HG03439 (cell line): ENCODE data around the gene KCNH1.

Experiments used
- ATAC-seq: cut with Tn5 transposase; IDR thresholded peaks from one replicate; pipeline ENCODE4 v1.9.1; 2021; ENCODE audit warnings: mild to moderate bottlenecking, moderate library complexity; ENCODE audit not compliant: unreplicated experiment

KCNH1 gene

DNA sequence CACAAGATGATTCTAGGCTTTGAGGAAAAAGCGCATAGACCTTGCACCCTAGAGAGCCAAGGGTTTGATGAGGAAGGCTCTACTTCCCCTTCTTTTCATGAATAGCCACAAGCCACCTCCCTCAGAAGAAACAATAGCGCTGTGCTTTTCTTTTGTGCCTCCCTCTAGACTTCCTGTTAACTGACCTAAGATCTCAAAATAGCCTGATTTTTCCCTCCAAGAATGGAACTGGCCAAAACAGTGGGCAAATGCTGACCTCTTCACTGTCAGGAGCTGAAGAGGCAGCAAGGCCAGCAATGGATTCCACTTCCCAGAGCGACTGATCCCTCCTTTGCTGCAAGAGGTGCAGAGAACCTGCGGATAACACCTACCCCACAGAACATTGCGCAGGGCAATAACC lies 362.8 kb downstream of the KCNH1 start:
- no peak for ATAC-seq

DNA sequence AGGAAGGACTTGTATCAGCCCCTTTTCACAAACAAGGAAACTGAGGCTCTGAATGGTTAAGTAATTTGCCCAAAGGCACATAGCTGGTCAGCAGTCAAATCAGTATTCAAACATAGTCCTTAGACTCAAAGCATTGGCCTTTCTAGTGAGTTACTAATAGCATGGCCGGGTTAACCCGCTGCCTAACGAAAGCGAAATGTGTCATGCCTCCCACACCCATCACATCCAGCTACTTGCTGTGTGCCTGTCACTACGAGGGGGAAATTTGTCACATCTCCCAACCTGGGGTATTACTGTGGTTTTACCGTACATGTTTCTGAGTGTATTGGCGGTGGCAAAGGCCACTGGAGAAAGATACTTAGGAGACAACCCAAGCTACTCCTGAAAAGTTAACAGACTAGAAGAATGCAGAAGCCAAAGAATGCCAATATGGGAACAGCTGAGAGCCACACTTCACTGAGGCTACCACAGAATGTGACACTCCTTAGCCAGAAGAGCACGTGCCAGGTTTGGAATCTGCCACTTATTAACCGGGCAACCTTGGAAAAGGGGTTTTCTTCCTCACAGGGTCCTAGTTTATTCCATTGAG lies 363.5 kb downstream of the KCNH1 start:
- ATAC-seq = no peak

DNA sequence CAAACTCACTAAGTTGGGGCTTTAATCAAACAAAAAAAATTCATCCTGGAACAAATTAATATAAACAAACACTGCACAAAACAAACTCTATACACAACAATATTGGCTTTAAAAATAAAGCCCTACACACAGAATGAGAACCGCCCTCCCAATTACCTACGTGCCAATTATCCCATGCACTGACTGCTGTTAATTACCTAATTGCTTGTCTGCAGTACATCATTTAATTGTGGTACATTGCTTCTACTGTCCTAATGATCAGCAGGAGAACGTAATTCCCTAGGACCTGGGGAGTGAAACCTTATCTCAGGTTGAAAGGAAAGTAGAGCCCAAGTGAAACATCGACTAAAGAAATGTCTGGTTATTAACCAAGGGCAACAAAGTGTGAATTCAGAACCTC lies 364.5 kb downstream of the KCNH1 start:
- no peak for ATAC-seq

DNA sequence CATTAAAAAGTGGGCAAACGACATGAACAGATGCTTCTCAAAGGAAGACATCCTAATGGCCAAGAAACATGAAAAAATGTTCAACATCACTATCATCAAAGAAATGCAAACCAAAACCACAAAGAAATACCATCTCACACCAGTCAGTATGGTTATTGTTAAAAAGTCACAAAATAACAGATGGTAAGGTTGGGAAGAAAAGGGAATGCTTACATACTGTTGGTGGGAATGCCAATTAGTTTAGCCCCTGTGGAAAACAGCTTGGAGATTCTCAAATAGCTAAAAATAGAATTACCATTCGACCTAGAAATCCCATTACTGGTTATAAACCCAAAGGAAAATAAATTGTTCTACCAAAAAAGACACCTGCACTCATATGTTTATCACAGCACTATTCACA lies 369.4 kb downstream of the KCNH1 start:
- no peak for ATAC-seq

DNA sequence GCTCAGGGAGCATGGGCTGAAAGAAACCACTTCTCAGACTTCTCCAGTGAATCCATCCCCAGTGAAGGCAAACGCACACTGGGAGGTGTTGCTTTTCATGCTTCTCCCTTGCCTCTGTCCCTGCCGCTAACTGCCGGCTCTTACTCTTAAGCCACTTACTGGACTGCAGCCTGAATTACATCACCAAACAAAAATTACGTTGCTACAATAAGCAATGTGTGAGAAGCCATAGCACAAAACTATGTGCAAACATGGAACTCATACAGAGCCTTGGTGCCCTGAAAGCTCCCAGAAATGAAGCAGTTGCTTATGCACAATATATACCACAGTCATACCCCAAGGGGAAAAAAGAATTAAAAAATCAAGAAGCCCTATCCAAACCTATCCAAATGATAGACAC lies 375.2 kb downstream of the KCNH1 start:
- ATAC-seq = no peak

DNA sequence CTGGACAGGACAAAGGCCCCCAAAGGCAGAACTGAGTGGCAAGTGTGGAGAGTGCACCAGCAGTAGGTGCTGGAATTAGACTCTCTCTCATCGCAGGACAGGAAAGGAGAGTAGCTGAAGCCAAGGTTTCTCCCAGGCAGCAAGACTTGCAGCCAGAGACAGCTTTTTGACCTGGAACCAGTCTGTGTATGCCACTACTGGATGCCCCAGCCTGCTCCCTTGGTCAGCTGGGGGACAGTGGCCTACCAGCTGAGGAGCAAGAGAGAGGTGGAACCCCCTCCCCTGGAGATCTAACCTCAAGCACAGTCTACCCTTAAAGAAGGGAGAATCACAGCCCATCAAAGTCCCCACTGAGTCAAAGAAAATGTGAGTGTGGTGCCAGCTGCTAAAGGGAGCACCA lies 375.7 kb downstream of the KCNH1 start:
- no peak for ATAC-seq

DNA sequence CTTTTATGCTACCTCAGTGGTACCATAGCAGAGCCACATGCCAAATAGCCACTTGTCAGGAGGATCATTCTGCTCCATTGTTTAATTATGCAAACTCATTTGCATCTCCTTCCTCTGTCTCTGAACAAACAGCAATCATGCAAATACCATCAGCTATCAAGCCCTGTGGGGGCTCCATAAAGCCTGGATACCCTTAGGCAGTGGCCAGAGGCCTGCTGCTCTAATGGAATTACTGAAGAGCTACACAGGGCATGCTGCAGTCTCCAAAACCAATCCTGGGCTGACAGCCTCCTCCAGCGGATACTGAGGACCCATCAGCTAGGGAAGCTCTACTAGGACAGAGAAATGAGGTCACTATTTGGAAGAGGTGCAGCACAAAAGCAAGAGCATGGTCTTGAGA lies 376.3 kb downstream of the KCNH1 start:
- ATAC-seq = no peak

DNA sequence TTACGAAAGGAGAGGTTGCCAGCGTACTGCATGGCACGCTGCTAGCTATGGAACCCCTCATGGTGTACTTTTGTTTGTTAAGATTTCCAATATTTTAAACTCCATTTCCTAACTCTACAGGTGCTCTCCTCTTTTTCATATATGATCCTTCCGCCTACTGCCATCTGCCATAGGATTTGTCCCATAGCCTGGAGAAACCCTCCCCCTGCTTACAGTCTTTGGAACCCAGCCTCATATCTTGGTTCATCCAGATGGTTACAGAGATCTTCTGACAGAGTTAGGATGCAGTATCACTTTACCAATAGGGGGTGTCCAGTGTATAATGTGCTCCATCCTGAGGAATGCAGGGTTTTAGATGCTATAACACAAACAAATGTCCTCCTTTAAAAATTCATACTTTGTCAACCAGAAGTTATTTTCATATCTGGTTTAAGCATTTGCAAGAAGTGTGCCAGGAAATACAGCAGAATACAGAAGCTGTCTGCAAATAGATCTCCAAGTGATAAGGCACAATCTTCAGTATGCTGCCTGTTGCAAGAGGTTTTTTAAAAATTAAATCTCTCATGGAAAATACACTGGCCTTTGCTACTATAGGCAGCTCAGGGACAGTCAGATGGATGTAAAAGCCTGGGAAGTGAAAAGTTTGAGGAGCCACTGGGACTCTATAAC lies 377.8 kb downstream of the KCNH1 start:
- ATAC-seq = no peak

DNA sequence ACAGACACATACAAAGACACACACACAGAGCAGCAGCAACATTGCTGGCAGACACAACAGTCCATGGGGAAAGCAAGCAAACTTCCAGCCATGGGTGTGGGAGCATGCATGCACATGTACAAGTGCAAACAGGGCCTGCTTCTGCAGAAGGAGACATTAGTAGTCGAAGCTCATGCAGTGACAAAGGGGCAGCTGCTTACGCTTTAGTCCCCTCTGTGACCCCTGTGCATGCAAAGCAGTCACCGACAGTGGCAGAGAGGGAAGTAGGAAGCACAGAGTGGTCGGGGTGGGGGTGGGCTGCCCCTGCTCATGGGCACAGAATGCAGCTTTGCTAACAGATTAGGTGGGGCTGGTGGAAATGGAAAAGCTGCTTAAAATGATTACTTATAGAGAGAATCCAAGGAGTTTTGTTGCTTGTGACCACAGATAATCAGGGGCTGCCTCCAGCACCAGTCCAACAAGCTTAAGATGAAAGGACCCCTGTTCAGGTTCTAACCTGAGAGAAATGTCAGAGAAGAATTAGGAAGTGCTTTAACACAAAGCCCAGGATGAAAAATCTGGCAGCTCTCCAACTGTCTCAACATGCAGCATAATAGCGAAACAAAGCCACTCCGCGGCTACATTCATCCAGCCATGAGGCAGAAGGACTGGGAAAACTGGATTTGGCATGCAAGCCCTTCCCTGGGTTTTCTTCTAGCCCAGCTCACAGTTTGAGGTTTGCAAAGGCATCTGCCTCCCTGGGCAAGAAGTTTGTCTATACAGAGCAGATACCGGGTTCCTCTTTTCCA lies 378.9 kb downstream of the KCNH1 start:
- ATAC-seq = no peak

DNA sequence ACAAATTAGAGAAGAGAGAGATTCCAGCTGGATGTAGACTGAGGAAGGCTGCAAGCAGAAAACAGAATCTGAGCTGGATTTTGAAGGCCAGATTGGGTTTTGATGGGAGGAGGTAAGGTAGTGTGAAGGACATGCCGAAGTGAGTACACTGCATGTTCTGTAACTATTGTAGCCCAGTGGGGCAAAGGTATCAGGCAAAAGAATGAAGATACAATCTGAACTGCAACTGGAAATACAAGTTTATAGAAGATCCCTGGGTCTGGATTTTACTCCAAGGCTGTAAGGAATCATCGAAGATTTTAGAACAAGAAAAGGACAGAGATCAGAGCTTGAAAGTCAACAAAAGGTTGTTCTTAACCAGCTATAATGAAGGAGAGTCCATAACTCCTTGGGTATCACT lies 382.0 kb downstream of the KCNH1 start:
- ATAC-seq = no peak

DNA sequence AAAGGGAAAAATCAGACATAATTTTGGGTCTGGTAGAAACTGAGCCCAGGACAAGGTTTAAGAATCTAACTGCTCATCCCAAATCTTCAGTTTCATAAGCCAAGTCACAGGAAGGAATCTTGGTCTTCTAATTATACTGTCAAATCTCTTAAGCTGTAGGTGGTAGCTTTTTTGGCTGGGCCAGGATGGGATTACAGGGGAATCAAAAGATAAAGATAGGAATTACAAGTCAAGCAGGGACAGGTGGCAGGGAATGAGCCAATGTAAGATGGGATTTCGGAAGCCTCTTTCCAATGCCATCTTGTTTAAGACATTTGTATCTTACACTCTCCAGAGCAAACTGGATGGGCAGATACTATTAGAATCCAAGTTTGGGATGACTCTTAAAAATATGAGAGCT lies 383.5 kb downstream of the KCNH1 start:
- no peak for ATAC-seq

DNA sequence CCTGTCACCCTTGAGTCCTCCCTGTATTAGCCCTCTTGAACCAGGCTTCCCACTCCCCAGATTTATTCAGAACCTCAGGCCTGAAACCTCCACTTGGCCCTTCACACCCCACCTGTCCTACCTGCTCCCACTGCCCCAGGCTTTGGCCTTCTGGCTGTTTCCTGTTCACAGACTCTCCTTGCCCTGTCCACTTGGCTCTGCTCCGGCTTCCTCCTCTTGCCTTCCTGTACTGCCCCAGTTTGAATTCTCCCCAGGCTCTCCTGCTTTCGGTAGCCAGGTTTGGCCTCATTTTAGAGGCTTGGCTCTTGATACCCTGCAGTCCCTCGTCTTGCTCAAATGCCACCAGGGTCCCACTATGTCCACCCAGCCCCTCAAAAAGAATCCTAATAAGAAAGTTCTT lies 385.2 kb downstream of the KCNH1 start:
- no peak for ATAC-seq

DNA sequence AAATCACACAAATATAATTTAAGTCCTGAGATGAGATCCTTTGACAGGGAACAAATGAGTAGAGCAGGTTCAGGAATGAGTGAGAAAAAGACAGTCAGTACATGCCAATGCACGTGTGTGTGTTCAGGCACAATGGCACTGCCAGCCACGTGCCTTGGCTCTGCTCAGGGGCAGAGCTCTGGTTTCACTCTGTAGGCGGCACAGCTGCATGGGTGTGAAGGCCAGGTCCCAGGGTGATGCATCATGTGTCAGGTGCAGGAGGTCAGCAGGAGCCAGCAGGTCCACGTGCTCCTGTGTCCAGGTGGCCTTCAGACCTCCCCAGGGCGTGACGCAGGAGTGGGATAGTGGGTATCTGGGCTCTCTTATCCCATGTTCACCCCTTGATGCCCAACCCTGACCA lies 386.1 kb downstream of the KCNH1 start:
- no peak for ATAC-seq

DNA sequence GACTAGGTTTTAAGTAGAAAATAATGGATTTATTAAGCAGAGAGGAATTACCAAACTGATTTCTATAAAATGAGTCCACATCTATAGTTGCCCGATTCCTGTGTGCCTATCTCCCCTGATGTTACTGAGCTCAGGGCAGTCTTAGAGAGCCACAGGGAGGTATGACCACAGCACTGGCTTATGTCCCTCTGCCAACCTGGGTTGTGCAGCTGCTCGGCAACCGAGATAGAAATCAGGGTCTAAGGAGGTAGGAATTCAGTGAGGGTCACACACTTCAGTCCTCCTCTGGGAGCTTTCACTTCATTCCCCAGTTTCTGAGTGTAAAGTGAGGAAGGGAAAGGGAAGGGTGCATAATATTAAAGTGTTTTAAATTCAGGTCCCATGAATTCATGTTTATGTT lies 386.8 kb downstream of the KCNH1 start:
- no peak for ATAC-seq

DNA sequence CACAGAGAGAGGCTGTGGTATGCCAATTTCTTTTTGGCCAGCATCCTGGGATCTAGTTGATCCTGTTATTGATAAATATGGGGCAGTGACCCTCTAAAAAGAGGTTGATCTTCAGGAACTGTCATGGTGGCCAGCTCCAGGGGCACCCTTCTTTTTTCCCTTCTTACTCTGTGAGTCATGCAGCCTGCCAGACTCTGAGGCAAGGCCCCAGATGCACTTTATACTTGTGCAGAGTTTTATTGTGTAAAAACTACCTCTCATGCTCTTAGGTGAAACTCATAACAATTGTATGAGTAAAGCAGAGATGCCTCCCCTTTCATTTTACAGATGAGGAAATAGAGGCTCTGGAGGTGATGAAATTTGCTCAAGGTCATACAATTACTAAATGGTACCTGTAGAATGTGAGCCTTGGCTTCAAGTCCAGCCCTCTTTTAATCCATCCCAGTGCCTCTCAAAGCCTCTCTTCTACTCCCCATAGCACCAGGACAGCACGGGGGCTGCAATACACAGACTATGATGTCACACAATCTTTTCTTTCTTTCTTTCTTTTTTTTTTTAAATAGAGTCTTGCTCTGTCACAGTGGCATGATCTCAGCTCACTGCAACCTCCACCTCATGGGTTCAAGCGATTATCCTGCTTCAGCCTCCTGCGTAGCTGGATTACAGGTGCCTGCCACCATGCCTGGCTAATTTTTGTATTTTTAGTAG lies 387.8 kb downstream of the KCNH1 start:
- no peak for ATAC-seq

DNA sequence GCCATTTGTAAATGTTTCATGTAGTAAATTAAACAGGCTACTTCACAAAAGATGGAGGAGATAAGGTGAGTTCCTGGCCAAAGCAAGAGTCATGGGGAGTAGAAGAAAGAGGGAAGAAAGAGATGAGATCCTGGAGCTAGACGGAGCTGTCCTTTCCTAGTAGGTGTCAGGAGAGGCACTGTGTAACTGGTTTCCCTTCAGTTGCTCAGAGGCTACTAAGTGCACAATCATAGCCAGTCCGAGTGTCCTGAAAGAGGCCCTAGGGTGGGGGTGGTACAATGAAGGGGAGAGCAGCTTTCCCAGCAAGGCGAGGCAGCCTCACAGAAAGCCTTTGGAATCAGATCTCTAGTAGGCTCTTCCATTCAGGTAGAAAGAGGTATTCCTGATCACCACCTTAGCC lies 390.9 kb downstream of the KCNH1 start:
- ATAC-seq = no peak

DNA sequence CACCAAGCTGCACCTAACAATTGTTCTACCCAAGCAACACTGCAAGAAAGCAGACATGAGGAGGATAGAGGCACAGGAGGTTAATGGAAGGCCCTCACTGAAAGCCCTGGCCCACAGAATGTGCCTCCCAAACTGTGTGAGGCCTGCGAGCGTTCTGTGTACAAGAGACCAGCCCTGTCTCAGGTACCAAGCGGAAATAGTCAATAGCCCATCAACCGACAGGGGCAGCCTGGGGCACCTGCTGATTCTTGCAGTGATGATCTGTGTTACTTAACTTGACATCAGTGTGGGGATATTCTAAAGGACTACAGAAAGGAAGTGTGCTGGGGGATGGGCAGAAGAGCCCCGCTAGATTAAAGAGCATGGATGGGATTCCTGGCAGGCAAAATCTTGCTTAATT lies 392.4 kb downstream of the KCNH1 start:
- no peak for ATAC-seq

DNA sequence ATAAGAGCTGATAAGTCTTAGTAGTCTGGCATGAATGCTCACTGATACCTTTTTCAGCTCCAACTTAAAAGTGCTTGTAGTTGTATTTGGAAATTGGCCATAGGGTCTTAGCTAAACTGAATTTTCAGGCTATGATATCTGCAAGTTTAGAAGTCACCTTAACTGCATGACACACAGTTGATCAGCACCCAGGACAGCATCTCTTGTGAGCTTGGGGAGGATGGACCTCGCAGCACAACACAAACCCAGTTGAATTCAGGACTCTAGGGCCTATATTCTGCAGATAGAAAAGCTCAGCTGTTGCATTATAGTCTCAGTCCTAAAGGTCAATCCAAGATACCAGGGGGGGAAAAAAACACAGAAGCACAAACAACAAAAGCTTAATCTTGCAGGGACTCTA lies 394.3 kb downstream of the KCNH1 start:
- no peak for ATAC-seq

DNA sequence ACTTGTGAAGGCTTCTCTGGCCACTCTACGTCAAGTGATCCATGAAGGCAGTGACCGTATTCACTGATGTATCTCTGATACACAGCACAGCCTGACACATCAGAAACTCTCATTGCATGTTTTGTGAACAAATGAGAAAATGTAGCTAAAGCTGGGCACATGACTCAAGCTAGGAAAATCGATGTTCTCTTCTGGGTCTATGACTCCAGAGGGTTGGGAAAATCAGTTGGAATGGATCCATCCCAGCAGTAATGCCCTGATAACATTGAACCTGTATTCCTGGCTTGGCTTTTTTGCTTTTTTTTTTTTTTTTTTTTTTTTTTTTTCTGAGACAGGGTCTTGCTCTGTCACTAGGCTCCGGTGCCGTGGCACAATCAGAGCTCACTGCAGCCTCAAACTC lies 395.7 kb downstream of the KCNH1 start:
- ATAC-seq = no peak

DNA sequence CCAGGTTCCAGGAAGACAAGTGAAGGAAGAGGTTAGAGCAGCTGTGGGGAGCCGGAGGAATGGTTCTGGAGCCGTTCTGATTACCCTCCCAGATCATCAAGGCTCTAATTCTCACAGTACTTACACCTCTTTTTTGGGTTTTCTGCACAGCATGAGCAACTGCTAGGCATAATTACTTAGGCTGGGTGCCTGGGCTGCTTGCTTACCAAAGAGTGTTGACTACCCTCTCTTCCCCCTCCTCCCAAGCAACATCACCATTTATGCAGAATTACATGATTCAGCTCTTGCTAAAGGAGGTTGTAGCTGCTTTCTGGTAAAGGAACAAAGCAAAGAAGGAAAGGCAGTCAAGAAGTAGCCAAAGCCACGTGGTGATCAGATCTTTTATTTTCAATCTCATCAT lies 397.2 kb downstream of the KCNH1 start:
- ATAC-seq = no peak

DNA sequence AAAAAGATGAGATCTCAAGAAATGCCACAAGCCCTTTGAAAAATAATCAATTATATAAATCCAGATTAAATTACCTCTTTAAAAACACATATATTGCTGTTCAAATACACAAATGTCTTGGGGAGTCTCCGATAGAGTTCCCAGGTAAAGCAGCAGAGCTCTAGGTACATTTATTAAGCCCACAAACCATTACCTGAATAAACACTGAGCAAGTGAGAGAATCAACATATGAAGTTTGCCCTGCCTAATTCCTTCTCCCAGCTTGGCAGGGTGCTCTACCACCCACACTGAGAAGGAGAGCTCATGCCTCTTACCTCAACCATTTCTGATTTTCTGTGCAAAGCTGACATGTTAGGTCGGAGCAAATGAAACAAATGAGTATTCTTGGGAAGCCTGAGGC lies 402.4 kb downstream of the KCNH1 start:
- ATAC-seq = no peak

DNA sequence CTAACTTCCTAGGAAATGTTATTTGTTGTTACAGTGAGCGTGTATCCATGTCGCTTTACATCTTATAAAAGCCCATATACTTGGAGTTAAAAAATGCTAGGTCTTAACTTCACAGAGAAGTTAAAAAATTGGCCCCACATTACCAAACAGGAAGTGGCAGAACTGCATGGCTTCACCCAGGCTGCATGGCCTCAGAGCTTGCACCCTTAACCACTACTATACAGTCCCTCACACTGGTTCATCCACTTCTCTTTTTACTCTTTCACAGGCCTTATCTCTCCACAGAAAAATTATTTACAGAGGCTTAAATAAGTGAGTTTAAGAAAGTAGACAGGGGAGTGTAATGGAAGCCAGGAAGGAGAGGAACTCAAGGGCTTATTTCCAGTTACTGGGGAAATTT lies 402.8 kb downstream of the KCNH1 start:
- ATAC-seq = no peak
